GM21447 (cell line): ENCODE results near the gene DCX.
"Not testable (repeated sequence)": the region's sequence is repeated elsewhere in the genome, so short reads cannot be mapped to it uniquely, and the experiment has no call there.

Experiments used
- ATAC-seq: cut with Tn5 transposase; IDR thresholded peaks from one replicate; pipeline ENCODE4 v1.9.1; 2021; ENCODE audit not compliant: unreplicated experiment

Gene DCX

DNA sequence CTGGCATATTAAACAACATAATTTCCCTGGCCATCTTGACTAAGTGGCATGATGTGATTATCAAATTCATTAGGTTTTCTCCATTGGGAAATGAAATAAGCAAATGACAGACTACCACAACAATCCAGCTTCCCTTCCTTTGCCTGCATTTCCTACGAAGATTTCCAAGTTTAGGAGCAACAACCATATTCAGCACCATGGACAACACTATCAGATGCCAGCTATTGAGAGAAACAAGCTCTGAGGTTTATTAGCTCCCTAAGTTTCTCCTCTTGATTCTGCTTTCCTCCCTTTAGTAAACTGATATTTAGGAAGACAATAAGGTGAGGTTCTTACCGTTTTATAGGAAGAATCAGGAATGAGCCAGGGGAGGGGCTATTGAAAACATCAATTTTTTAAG, 36.2 kb downstream of the DCX start:
- ATAC-seq, result no peak

DNA sequence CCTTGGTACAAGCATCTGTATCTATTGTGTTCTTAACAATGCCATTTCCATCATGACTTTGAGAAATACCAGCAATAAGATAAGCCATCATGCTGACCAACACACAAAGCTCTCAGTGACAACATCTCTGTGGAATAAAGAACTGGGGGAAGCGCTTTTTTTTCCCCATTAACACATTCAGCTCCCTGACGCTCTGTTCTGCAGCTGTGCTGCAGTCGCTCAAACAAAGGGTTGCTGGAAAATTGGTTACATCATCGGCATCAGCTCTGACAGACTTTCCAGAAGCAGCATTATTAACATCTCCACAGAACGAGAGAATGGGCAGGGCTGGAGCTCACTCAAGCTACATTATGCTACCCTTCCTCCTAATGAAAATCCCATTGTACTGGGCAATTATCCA, 39.9 kb downstream of the DCX start:
- no peak for ATAC-seq

DNA sequence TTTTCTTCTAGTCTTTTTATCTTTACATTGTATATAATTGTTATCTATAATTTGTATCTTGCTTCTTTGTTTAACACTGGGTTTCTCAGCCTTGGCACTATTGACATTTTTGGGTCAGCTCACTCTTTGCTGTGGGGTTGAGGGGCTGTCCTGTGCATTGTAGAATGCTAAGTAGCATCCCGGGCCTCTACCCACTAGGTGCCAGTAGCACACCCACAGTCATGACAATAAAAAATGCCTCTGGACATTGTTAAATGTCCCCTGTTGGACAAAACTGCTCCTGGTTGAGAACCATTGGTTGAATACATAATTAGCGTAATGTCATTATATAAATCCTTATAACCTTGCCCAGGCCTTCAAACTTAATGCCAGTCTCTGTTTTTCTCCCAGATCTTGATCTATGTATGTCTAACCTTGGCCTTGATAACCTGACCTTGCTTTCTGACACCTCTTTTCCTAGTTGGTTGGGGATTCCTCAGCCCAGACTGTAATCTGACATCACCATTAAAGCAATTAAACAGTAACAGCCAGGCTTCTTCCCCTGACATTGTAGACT, 46.1 kb downstream of the DCX start:
- ATAC-seq, result no peak

DNA sequence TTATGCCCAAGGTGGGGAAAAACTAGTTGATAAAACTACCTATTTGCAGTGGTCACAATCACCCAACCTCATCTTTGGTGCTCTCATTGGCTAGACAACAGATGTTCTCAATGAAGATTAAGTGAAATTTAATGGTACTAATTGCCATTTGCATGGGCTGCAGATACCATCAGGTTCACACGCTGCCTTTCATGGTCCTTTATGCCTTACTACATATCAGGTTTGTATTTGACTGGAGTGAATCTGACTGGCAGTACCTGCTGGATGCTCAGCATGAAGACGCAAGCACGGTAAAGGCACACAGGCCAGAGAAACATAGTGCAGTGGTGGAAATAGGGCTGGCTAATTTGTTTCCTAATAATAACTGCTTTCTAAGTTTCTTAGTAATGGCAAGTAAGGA, 48.3 kb downstream of the DCX start:
- no peak for ATAC-seq

DNA sequence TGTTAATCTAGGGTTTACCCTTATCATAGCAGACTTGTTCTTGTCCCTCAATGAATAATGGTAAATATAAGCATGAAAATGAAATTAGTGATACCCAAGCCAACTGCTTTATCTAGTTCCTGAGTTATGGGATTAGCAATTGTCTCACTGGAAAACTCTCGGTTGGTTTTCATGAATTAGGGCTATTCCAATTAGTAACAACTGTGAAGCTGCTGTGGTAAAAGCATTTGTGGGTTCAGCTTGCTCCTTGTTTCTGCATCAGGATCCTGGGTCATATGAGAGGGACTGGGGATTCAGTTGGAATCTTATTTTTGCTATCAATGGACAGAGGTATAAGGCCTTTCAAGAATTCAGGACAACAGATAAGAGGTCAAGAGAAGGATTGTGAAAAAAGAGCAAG, 50.2 kb downstream of the DCX start:
- ATAC-seq, result no peak

DNA sequence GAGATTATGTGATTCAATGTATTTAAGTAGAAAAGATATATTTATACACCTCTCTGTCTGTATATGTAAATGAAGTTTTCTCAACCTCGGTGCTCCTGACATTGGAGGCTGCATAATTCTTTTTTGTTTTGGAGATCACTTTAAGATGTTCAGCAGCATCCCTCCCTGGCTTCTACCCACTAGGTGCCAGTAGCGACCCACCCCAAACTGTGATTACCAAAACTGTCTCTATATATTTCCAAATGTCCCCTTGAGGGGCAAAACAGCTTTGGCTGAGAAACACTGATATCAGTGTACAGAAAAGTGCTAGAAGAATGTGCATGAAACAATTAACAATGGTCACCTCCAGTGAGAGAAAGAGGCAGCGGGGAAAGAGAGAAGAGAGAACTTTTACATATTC, 51.2 kb downstream of the DCX start:
- ATAC-seq, result no peak

DNA sequence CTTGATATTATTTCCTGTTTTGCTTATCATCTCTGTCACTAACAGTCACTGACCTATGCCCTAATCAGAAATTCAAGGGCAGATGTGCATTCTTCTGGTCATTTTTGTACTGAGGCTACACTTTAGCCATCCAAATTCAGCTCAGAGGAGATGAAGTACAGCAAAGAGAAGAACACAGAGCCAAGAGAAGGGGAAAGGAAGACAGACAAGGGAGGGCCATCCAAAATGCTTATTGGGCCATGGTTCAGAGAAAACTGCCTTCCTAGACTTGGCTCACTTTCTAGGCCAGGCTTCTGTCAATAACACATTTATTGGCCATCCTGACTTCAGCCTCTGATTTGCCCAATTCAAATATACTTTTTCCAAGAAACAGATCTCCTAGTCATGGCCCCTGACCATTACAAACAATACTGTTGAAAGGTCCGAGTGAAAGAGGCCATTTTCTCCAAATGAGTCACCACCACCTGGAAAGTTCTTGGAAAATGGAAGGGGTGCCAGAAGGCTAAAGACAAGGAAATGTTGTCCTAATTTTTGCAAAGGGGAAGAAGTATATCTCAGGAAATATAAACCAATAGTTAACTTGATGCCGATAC, 56.4 kb downstream of the DCX start:
- no peak for ATAC-seq

DNA sequence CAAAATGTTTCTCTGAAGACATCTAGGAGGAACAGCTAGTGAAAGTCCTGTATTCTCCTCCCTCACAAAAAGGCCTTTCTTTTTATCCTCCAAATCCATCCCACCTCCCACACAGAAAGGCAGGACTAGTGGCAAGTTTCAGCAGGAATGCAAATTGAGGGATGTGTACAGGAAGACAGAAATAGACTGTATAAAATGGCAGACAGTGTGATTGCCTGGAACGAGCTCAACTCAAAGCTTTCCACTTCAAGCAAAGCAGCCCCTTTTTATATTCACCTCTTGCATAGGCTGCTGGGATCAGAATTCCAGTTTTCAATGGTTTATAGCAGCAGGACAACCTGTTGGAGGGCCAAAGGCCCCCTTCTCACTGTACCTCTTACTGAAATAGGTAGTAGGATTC, 57.5 kb downstream of the DCX start:
- ATAC-seq, result no peak

DNA sequence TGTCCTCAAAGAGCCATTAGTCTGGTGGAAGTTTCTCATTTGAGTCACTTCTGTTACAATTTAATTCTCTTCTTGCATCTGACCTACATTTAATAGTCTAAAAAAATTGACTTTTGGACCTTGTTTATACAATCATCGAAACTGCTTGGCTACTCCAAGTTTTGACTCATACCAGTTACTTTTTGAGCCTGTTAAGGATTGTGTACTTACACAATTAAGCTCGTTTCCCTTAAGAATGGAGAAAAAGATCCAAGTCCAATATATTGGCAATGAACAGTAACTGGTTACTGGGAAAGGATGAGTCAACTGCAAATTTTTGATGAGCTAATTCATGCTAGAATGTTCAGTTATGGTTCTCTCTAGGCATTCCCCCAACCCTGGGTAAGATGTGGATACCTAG, 58.2 kb downstream of the DCX start:
- ATAC-seq, result no peak

DNA sequence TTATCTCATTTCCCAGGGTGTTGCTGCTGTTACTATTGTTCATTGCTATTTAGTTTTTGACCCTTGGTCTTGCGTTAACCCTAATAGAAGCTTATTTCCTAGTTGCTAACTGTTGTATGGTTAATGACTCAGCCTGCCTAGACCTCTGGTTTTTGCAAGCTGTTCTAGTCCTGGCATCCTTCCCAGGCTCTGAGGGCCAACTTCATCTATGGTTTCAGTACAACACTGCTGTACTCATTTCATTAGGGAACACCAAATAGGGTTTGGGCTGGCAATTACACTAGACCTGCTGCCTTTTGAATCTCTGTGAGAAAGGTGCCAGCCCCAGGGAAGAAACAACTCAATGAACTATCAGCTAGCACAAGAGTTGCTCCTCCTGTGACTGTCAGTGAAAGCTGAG, 59.6 kb downstream of the DCX start:
- ATAC-seq, result no peak

DNA sequence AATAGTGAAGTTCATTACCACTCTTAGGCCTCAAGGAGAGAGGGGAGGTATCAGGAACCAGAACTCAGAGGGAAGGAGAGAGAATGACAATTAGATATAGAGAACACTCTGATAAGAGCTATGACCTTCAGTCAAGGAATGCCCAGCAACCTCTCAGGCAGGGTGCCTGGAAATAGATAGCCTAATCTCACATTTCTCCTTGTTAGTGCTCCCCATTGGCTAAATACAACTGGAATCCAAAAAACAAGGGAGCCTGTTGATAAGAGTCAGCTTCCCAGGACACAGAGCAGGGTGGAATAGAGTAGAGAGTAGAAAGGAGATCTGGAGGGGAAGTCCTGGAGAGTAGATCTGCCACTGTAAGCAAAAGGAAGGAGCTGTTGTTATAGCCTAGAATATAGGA, 62.1 kb downstream of the DCX start:
- ATAC-seq, result no peak

DNA sequence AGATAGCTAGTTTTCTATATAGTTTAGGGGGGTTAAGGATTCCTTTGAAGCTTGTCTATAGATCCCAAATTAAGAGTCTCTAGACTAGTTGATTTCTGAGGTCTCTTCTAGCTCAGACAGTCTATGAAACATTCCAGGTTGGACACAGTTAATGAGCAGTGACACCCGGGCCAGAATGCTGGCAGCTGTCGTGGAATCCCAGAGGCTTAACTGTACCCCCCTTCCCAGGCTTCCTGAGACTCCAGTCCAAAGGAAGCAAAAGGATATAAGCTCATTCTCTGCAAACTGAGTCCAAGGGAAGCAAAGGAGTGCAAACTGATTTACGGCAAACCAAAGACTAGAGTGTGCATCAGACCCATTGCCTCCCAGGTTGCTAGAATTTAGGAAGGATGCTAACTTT, 62.9 kb downstream of the DCX start:
- ATAC-seq, result no peak

DNA sequence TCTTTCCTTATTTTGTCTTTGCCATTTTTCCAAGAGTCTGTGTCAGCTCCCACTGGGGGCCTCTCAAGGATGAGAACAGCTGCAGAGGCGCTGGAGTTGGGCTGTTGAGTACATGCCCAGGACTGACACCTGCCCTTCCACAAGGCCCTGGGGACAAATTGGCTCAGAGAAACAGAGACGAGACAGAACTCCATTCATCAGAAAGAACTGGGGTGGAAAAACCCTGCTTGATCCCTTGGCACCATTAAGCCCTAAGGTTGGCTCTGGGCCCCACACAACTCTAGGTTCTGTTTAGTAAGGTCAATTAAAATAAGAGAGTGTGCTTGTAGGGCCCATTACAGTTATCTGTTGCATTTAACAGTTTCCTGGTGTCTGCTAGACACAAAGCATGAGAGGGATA, 63.6 kb downstream of the DCX start:
- ATAC-seq, result no peak

DNA sequence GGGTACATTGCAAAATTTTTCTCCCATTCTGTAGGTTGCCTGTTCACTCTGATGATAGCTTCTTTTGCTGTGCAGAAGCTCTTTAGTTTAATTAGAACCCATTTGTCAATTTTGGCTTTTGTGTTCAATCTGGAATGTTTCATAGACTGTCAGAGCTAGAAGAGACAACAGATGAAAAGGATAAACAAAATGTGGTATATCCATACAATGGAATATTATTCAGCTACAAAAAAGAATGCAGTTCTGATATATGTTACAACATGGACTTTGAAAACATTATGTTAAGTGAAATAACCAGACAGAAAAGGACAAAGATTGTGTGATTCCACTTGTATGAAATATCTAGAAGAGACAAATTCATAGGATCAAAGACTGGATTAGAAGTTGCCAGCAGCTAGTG, 65.8 kb downstream of the DCX start:
- ATAC-seq, result not testable (repeated sequence)

DNA sequence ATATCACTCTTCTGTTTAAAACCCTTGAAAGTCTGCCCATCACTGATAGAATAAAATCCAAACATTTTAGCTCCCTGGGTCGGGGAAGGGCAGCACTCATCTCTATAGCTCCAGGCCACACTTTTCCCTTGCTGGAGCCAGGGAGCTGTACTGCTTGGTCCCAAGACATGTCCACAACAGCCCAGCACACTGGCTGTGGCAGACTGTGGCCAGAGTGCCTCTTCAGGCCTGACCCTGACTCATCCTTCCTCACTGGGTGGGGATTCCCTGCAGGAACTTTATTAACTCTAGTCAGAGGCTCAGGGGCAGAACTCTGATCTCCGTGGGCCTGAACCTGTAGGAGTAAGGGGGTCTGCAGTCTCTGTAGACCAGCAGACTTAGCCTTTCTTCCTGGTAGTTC, 71.9 kb downstream of the DCX start:
- ATAC-seq, result no peak

DNA sequence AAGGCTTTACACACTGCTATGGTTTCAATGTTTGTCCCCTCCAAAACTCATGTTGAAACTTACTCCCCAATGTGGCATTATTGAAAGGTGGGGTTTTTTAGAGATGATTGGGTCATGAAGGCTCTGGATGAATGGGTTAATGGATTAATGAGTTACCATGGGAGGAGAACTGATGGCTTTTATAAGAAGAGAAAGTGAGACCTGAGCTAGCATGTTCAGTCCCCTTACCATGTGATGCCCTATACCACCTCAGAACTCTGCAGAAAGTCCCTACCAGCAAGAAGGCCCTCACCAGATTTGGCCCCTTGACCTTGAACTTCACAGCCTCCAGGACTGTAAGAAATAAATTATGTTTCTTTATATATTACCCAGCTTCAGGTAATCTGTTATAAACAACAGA, 72.8 kb downstream of the DCX start:
- no peak for ATAC-seq

DNA sequence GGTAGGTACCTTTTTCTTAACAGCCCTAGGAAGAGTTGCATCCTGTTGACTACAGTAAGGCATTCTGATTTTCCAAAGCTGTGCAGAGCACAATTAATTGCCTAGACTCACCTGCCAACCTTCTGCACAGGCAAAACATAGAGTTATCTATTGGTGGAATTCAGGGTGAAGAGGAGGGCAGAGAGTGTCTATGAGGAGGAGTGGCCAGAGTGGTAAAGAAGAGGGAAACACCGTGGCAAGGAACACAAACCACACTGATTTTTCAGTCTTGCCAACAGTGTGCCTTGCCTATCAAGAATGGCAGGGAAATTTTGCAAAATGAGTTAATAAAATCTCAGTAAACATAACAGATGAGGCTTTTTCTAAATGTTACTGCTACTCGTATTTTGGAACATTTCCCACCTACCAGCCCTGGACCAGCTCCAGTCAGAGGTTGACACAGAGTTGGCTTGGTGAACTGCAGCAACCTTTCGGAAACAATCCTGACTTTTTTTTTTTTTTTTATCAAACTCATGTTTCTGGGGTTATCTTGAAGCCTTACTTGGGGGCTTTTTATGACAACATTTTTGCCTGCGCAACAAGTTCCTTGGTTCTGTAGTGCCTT, 73.8 kb downstream of the DCX start:
- no peak for ATAC-seq

DNA sequence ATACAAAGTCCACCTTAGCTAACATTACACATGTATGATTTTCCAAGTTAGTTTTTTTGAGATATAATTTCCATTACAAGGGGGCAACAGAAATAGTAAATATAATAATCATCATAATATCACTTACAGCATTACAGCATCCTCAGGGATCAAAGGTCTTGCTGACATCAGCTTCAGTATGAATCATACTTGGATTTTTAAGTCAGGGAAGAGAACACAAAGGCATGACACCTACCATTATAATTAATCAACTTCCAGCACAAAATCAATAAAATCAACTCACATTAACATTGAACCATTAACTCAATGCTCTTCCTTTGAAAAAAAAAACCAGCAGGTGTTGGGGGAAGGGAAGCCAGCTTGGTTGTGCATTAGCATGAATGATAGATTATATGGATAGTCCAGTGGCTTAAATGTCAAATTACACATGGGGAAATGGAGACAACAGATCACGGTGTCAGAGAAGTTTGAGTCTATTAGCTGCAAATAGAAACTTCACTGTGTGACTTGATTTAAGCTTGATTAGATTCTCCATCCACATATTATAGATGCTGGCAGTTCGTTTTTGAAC, 74.8 kb downstream of the DCX start:
- ATAC-seq, result no peak

DNA sequence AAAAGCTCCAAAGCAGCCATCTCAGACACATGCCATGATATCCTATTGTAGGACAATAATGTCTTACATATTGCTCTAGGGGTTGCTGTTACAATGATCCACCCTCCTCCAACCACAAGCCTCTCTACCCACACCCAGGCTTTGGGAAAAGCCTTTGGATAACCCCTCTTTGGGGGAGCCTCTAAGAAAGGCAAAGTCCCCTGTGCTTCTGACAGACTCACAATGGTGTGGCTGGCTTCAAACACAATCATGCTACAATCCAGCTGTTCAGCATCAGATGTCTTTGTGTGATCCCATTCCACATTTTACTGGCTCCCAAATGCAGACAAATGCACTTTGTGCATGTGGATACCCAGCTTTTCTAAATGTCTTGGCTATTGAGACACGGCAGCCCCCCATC, 75.9 kb downstream of the DCX start:
- no peak for ATAC-seq

DNA sequence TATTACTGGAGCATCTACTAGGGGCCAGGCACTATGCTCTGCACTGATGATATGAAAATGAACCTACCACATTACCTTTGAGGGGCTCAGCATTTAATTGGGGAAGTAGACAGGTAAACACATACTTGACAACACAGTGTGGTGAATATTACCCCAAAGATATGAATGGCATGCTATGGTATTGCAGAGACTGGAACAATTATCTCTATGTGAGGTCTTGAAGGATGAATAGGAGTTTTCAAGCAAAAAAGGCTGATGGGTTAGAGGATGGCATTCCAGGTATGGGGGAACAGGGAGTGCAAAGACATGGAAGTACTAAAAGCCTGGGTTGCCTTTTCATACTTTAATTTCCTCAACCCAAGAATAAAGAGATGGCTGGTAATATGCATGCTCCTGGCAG, 82.6 kb downstream of the DCX start:
- no peak for ATAC-seq

DNA sequence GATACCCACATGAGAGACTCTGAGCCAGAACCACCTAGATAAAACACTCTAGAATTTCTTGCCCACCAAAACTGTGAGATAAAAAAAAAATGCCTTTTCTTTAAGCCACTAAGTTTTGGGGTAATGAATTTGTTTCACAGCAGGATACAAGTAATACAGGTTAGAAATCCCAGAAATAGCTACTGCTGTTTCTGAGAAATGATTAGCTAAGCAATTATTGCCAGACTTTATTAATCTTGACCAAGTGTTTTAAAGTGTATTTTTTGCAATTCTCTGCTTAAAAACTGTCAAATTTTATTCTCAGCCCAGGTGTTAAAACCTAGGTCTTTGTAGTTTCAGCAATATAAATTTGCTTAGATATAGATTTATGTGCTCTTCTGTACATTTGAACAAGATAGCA, 83.1 kb downstream of the DCX start:
- no peak for ATAC-seq

DNA sequence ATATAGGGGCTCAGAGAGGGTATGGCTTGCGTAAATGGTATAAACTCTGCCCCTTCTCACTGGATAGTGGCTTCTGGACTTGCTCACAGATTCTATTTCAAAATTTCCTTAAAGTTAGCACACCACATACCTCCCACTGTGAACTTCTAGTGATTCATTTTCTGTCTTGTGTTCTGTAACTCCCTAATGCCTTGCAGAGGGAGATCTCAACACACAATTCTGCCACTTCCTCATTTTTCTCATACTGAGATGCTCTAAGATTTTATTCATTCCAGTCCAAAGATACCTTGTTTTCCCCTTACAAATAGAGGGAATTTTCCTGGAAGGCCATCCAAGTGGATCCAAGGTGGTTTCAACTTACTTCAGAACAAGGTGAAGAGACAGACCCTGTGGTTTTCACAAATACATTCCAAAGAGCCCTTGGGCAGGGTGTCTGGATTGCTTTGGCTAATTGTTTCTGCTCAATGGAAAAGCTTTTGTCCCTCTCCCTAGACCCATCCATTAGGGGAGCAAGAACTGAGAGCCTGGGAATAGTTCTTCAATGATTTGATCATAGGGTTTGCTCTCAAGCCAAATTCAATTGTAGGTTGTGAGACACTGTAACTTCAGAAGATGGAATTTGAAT, 89.6 kb downstream of the DCX start:
- no peak for ATAC-seq
